Measurements from ENCODE around the gene FOSL2. TPM values are rescaled to one million over a fixed set of nuclear protein-coding genes. Genes with fewer than 3 reads are reported as not detected.

FOSL2 gene
- total and polyA plus RNA-seq, 4 donors: 4.5 to 14.2 (median 10.7) TPM

DNA sequence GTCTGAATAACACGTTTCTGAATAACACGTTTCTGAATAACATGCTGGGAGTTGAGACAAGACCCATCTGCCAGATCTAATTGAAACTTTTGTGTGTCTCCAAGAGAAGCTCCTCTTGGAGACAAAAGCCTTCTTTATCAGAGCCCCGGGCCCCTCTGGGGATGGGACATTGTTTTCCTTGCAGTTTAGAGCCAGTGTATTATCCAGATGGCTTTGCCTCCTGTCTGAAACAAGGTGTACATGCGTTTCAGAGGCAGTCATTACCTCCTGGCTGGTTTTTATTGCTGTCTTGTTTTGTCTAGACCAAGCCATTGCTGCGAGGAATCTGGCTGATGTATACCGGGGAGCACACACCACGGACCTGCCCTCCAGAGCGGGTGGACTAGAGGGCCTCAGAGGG is 7.8 kb downstream of the FOSL2 start:
- H3K27ac ChIP-seq (ENCODE audit: low read depth, low read length): no peak overlapping the region

DNA sequence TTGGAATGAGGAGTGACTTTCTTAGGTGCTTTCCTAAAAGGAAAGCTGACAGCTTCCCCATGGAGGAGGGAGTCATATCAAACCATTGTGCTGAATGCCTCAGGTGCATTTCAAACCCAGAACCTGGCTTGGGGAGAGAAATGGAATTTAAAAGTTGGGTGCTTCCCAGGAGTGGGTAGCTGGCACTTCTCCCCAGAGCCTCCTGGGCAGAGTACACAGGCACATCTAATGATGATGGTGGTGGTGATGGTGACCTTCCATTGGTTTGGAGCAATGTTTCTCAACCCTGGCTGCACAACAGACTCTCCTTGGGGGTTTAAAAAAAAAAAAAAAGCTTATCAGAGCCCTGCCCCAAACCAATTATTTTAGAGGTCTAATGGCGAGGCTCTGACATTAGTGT is 8.3 kb downstream of the FOSL2 start:
- no CpG with 5 or more reads among the region's 1 CpG for WGBS (ENCODE audit: insufficient coverage)
- Histone ChIP-seq H3K9me3 (ENCODE audit: control insufficient read depth, insufficient read depth, low read length) (peaks cover 1% of the 10 kb centered on the region), H3K4me1 (ENCODE audit: control insufficient read depth, insufficient read depth, low read length) (peaks cover 3% of the 10 kb centered on the region), H3K4me3 (ENCODE audit: low read depth, low read length) (no peak overlapping the region), H3K27me3 (ENCODE audit: control insufficient read depth, insufficient read depth, low read length) (no peaks in the 10 kb centered on the region), H3K27ac (ENCODE audit: low read depth, low read length) (no peak overlapping the region), H3K36me3 (ENCODE audit: control insufficient read depth, insufficient read depth, low read length) (peaks cover 8% of the 10 kb centered on the region)
- no peak for DNase-seq (ENCODE audit: low read depth in 4 of 6, low spot score in 6 of 6)

More for the DNA sequence above, 7.8 kb downstream of the FOSL2 start:
- 16% methylated on average over 7 of the region's 8 CpGs for WGBS (ENCODE audit: insufficient coverage)
- peak in 1 of 6 donors; percentile 32 for DNase-seq (ENCODE audit: low read depth in 4 of 6, low spot score in 6 of 6)
- Histone ChIP-seq H3K4me3 (ENCODE audit: low read depth, low read length) (no peak overlapping the region), H3K9me3 (ENCODE audit: control insufficient read depth, insufficient read depth, low read length) (peaks cover 1% of the 10 kb centered on the region), H3K27me3 (ENCODE audit: control insufficient read depth, insufficient read depth, low read length) (no peaks in the 10 kb centered on the region), H3K36me3 (ENCODE audit: control insufficient read depth, insufficient read depth, low read length) (peaks cover 8% of the 10 kb centered on the region), H3K4me1 (ENCODE audit: control insufficient read depth, insufficient read depth, low read length) (peaks cover 3% of the 10 kb centered on the region)

DNA sequence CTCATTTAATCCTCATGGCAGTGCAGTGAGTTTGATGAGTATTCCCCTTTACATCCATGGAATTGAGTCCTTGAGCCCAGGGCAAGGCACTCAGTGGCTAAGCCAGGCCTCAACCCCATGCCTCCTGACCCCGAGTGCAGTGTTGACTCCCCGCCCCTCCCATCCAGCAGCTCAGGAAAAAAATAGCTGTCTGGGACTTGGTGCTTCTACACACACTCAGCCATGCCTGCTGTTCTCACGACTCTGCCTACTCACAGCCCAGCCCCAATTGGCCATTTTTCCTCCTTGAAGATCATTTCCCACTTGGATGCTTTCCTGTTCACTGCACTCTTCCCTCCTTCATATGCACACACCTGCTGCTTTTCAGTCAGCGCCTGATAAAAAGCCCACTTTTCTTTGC is 8.8 kb downstream of the FOSL2 start:
- H3K4me3 ChIP-seq (ENCODE audit: low read depth, low read length): no peak overlapping the region
- H3K27ac ChIP-seq (ENCODE audit: low read depth, low read length): no peak overlapping the region
- H3K4me1 ChIP-seq (ENCODE audit: control insufficient read depth, insufficient read depth, low read length): peaks cover 3% of the 10 kb centered on the region
- no peaks in the 10 kb centered on the region for H3K27me3 ChIP-seq (ENCODE audit: control insufficient read depth, insufficient read depth, low read length)
- H3K9me3 ChIP-seq (ENCODE audit: control insufficient read depth, insufficient read depth, low read length): peaks cover 1% of the 10 kb centered on the region
- 76% methylated on average over 4 of the region's 4 CpGs for WGBS (ENCODE audit: insufficient coverage)
- no peak for DNase-seq (ENCODE audit: low read depth in 4 of 6, low spot score in 6 of 6)
- H3K36me3 ChIP-seq (ENCODE audit: control insufficient read depth, insufficient read depth, low read length): peaks cover 8% of the 10 kb centered on the region

DNA sequence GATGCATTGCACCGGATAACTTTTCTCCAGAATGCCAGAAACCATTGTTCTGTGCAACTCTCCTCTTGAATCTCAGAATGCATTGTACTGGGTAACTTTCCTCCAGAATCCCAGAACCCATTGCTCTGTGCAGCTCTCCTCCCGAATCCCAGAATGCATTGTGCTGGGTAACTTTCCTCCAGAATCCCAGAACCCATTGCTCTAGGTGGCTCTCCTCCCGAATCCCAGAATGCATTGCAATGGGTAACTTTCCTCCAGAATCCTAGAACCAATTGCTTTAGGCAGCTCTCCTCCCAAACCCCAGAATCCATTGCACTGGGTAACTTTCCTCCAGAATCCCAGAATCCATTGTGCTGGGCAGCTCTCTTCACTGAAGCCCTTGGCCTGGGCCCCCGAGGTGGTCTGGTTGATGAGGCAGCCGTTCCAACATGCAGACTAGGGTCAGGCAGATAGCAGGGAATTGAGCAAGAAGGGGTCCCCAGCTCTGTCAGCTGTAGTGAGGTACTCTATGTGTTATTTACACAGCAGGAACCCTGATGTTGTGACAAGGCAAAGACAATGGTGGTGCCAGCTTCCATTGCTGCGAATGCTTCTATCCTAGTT is 9.4 kb downstream of the FOSL2 start:
- peaks cover 12% of the 10 kb centered on the region for H3K36me3 ChIP-seq (ENCODE audit: control insufficient read depth, insufficient read depth, low read length)
- H3K4me3 ChIP-seq (ENCODE audit: low read depth, low read length): no peak overlapping the region
- WGBS (ENCODE audit: insufficient coverage): 99% methylated on average over 5 of the region's 6 CpGs
- no peak for DNase-seq (ENCODE audit: low read depth in 4 of 6, low spot score in 6 of 6)
- peaks cover 1% of the 10 kb centered on the region for H3K9me3 ChIP-seq (ENCODE audit: control insufficient read depth, insufficient read depth, low read length)
- H3K27ac ChIP-seq (ENCODE audit: low read depth, low read length): no peak overlapping the region
- H3K27me3 ChIP-seq (ENCODE audit: control insufficient read depth, insufficient read depth, low read length): no peaks in the 10 kb centered on the region
- peaks cover 6% of the 10 kb centered on the region for H3K4me1 ChIP-seq (ENCODE audit: control insufficient read depth, insufficient read depth, low read length)

DNA sequence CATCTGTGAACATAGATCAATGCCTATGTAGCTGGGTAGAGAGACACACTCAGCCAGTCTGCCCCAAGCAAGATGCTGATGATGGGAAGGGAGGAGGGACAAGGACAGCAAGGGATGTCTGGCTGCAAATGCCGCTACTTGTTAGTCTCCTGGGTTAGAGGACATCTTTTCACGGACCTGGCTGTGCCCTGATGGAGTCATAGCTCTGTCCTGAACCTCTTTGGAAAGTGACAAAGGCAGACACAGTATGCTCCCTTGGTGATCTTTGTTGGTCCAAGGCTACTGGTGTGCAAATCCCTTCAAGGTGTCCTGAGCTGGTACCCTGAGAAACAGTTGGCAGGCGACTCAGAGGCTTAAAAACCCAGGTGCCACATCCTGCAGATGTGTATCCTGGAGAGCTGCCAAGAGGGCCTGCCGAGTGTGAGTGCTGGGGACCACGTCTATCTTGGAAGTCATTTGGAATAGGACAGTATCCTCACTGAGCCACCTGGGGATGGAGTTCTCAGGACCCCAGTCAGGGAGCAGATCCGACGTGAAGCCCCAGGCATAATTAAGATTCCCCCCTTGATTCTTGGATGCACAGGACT is 10.8 kb downstream of the FOSL2 start:
- H3K36me3 ChIP-seq (ENCODE audit: control insufficient read depth, insufficient read depth, low read length): peaks cover 12% of the 10 kb centered on the region
- no peak overlapping the region for H3K27ac ChIP-seq (ENCODE audit: low read depth, low read length)
- DNase-seq (ENCODE audit: low read depth in 4 of 6, low spot score in 6 of 6): peak in 1 of 6 donors; percentile 50
- H3K4me1 ChIP-seq (ENCODE audit: control insufficient read depth, insufficient read depth, low read length): peaks cover 7% of the 10 kb centered on the region
- 70% methylated on average over 7 of the region's 7 CpGs for WGBS (ENCODE audit: insufficient coverage)
- peaks cover 1% of the 10 kb centered on the region for H3K9me3 ChIP-seq (ENCODE audit: control insufficient read depth, insufficient read depth, low read length)
- no peak overlapping the region for H3K4me3 ChIP-seq (ENCODE audit: low read depth, low read length)
- no peaks in the 10 kb centered on the region for H3K27me3 ChIP-seq (ENCODE audit: control insufficient read depth, insufficient read depth, low read length)

DNA sequence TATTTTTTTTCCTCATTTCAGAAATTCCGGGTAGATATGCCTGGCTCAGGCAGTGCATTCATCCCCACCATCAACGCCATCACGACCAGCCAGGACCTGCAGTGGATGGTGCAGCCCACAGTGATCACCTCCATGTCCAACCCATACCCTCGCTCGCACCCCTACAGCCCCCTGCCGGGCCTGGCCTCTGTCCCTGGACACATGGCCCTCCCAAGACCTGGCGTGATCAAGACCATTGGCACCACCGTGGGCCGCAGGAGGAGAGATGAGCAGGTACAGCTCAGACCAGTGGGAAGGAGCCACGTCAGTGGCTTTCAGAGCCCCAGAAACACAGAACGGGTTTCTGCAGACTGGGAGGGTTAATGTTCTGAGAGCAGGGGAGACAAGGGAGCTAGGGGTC is 11.4 kb downstream of the FOSL2 start:
- DNase-seq (ENCODE audit: low read depth in 4 of 6, low spot score in 6 of 6): no peak
- Histone ChIP-seq H3K4me3 (ENCODE audit: low read depth, low read length) (no peak overlapping the region), H3K27ac (ENCODE audit: low read depth, low read length) (no peak overlapping the region), H3K4me1 (ENCODE audit: control insufficient read depth, insufficient read depth, low read length) (peaks cover 7% of the 10 kb centered on the region), H3K36me3 (ENCODE audit: control insufficient read depth, insufficient read depth, low read length) (peaks cover 13% of the 10 kb centered on the region), H3K27me3 (ENCODE audit: control insufficient read depth, insufficient read depth, low read length) (no peaks in the 10 kb centered on the region), H3K9me3 (ENCODE audit: control insufficient read depth, insufficient read depth, low read length) (peaks cover 1% of the 10 kb centered on the region)
- 94% methylated on average over 11 of the region's 11 CpGs for WGBS (ENCODE audit: insufficient coverage)

DNA sequence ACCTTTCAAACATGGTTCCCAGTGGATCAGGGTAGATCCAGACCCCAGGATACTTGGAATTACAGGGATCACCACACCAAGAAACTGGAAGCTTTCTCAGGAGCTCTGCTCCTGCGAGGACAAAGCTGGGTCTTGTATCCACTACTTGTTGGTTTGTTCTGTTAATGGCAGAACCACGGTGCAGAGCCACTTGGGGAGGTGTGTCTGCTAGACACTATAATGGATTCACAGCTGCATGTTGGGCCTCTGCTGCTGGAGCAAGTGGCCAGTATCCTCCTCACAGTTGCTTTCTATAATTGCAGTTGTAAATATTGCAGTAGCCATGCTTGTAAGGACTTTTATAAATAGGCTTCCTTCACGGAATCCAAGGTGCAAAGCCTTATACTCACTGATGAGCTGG is 12.9 kb downstream of the FOSL2 start:
- Histone ChIP-seq H3K36me3 (ENCODE audit: control insufficient read depth, insufficient read depth, low read length) (peaks cover 17% of the 10 kb centered on the region), H3K4me1 (ENCODE audit: control insufficient read depth, insufficient read depth, low read length) (peaks cover 6% of the 10 kb centered on the region), H3K4me3 (ENCODE audit: low read depth, low read length) (no peak overlapping the region), H3K27me3 (ENCODE audit: control insufficient read depth, insufficient read depth, low read length) (no peaks in the 10 kb centered on the region), H3K9me3 (ENCODE audit: control insufficient read depth, insufficient read depth, low read length) (no peaks in the 10 kb centered on the region), H3K27ac (ENCODE audit: low read depth, low read length) (no peak overlapping the region)
- 67% methylated on average over 3 of the region's 3 CpGs for WGBS (ENCODE audit: insufficient coverage)
- no peak for DNase-seq (ENCODE audit: low read depth in 4 of 6, low spot score in 6 of 6)

DNA sequence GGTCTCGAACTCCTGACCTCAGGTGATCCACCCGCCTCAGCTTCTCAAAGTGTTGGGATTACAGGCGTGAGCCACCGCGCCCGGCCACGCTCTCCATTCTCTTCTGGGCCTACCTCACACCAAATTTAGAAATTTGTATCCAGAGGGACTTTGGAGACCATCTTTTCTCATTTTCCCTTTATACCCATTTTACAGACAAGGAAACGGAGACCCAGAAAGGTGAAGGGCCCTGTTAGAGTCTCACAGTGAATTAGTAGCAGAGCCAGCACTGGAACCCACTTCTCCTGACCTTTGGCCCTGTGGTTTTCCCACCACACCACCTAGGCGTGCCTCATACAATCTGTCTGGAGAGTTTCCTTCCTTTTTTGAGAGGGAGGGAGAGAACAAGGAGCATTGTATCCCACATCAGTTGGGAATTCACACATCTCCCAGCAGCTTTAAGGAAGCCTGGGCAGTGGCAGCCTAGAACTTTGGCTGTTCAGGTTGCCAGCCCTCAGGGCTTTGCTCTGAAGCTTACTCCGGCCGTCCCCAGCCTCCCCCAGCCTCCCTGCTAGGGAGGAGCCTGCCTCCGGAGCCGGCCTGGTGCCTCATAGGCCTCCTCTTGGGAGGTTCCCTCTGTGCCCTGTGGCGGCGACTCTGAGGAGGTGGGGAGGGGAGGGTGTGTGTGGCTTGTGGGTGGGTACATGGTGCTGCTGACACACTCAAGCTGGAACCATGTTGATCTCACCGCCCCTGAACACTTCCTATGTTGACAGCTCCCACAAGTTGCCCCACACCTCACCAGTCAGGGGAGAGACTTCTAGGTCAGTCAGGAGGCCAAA is 13.8 kb downstream of the FOSL2 start:
- Histone ChIP-seq H3K4me3 (ENCODE audit: low read depth, low read length) (no peak overlapping the region), H3K36me3 (ENCODE audit: control insufficient read depth, insufficient read depth, low read length) (peaks cover 17% of the 10 kb centered on the region), H3K9me3 (ENCODE audit: control insufficient read depth, insufficient read depth, low read length) (no peaks in the 10 kb centered on the region), H3K4me1 (ENCODE audit: control insufficient read depth, insufficient read depth, low read length) (peaks cover 4% of the 10 kb centered on the region), H3K27me3 (ENCODE audit: control insufficient read depth, insufficient read depth, low read length) (no peaks in the 10 kb centered on the region), H3K27ac (ENCODE audit: low read depth, low read length) (no peak overlapping the region)
- no peak for DNase-seq (ENCODE audit: low read depth in 4 of 6, low spot score in 6 of 6)
- WGBS (ENCODE audit: insufficient coverage): over 99% methylated on average over 10 of the region's 16 CpGs

DNA sequence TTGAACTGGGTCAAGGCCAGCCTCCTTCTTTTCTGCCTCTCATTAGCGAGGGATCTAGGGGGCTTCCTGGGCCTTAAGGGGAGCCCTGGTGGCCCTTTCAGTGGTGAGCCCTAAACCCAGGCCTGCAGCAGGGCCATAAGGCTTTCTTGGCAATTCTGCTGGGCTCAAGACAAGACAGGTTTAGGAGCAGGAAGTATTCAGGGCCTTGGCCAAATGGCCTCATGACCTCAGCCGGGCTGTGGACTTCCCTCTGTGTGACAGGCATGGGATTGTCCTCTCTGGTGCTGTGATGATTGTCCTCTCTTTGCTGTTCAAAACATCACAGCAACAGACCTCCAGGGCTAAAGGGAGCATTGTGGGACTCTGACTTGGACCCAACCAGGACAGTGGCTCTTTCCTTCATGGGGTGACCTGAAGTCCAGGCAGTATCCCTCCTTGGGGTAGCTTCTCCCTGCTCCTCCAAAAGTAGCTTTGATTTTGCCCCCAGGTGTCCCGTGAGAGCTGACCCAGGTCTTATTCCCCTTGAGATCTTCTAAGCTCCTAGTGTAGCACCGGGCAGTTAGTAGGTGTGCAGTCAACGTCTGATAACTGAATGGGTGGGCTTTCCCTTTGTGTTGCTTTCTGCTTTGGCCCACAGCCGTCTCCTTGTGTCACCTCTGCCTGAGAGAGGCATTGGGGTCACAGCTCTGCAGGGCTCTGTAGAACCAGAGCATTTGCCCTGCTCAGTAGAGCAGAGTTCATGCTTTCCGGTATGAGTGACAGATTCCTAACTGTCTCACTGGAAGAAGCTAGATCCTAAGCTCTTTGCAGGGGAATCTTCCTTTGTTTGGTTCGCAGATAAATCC is 14.7 kb downstream of the FOSL2 start:
- Histone ChIP-seq H3K4me3 (ENCODE audit: low read depth, low read length) (no peak overlapping the region), H3K27me3 (ENCODE audit: control insufficient read depth, insufficient read depth, low read length) (no peaks in the 10 kb centered on the region), H3K9me3 (ENCODE audit: control insufficient read depth, insufficient read depth, low read length) (no peaks in the 10 kb centered on the region), H3K36me3 (ENCODE audit: control insufficient read depth, insufficient read depth, low read length) (peaks cover 24% of the 10 kb centered on the region), H3K27ac (ENCODE audit: low read depth, low read length) (no peak overlapping the region), H3K4me1 (ENCODE audit: control insufficient read depth, insufficient read depth, low read length) (peaks cover 4% of the 10 kb centered on the region)
- WGBS (ENCODE audit: insufficient coverage): 85% methylated on average over 8 of the region's 8 CpGs
- no peak for DNase-seq (ENCODE audit: low read depth in 4 of 6, low spot score in 6 of 6)
